Stomach (tissue), 9 donors: ENCODE results near the gene NID2. TPM values are rescaled to one million over a fixed set of nuclear protein-coding genes. Genes with fewer than 3 reads are reported as not detected.

Experiments used
- DNase-seq, 2 donors: peaks; one replicate each; pipeline versions ENCODE4 v3.0.0 to v3.0.0-alpha.2; 2013 to 2019
- H3K27ac ChIP-seq, 5 donors: fragments of 200-600 bp in 4 of 5; sonication (generic) in 4 of 5; one replicate each; pipeline ENCODE4 v1.5.1; 2013 to 2019; ENCODE audit warnings: mild to moderate bottlenecking in 1 of 5, moderate library complexity in 1 of 5
- H3K27me3 ChIP-seq, 3 donors: fragments of 200-600 bp; sonication (generic); one replicate each; pipeline ENCODE4 v1.5.1; 2017 to 2019; ENCODE audit warnings: mixed run types in 1 of 3
- H3K36me3 ChIP-seq, 4 donors: fragments of 200-600 bp; sonication (generic); 1 replicate in 3 of 4; 2 replicates in 1 of 4; pipeline ENCODE4 v1.5.1; 2016 to 2019
- H3K4me1 ChIP-seq, 4 donors: fragments of 200-600 bp; sonication (generic); one replicate each; pipeline ENCODE4 v1.5.1; 2016 to 2019
- H3K4me3 ChIP-seq, 4 donors: fragments of 200-600 bp; sonication (generic) in 3 of 4; one replicate each; pipeline ENCODE4 v1.5.1; 2016 to 2019; ENCODE audit warnings: mild to moderate bottlenecking in 1 of 4
- H3K9me3 ChIP-seq, 4 donors: fragments of 200-600 bp; sonication (generic); one replicate each; pipeline ENCODE4 v1.5.1; 2016 to 2019
- CTCF ChIP-seq, 7 experiments: fragments of 450-650 bp in 4 of 7; fragments of 200-600 bp in 3 of 7; sonication (generic) in 3 of 7; IDR thresholded peaks; one replicate each; pipeline ENCODE4 v1.5.1; 2016 to 2019; ENCODE audit warnings: antibody characterized with exemption in 7 of 7, control low read depth in 2 of 7, mild to moderate bottlenecking in 1 of 7
- EP300 ChIP-seq: sonication (generic); formaldehyde crosslinking; IDR thresholded peaks from one replicate; pipeline ENCODE4 v1.6.1; 2017; ENCODE audit warnings: antibody characterized with exemption
- POLR2A ChIP-seq, 4 donors: fragments of 450-650 bp; IDR thresholded peaks; one replicate each; pipeline ENCODE4 v1.6.1; 2016; ENCODE audit warnings: antibody characterized with exemption in 4 of 4, control low read depth in 2 of 4, mild to moderate bottlenecking in 1 of 4, moderate library complexity in 1 of 4
- POLR2AphosphoS5 ChIP-seq, 3 donors: sonication (generic); formaldehyde crosslinking; IDR thresholded peaks; one replicate each; pipeline ENCODE4 v1.6.1; 2016; ENCODE audit warnings: antibody characterized with exemption in 3 of 3
- WGBS, 5 donors: extraction: QIAGEN DNeasy Blood & Tissue Kit in 3 of 5; methylation state at CpG; one replicate each; pipeline versions ENCODE4 v1.1.5 to v1.1.7; 2013 to 2018; 5-methylcytosine and 5-hydroxymethylcytosine counted together
- intact Hi-C: fragments of 100-400 bp; cut with DNase I; formaldehyde crosslinking; loops from one replicate; pipeline ENCODE4 v1.15.1; 2023; ENCODE audit warnings: low total_unique reads
- polyA plus RNA-seq, 3 donors: library from polyadenylated mRNA; stranded (reverse); fragments of 200-250 nt; gene quantifications; one replicate each; pipeline ENCODE4 v1.2.3, GENCODE V29; 2013
- total RNA-seq, 5 donors: library from RNA; depleted of rRNA; stranded (reverse); fragments of >200 nt; gene quantifications; one replicate each; pipeline versions ENCODE4 v1.1.0 to v1.2.3, GENCODE V29; 2014 to 2016
- donor health status: healthy with polysubstance abuse.
- donor health status: Bipolar disorder and iron deficiency.
- donor health status: healthy.

Gene NID2
- total and polyA plus RNA-seq, 8 donors: 1.7 to 67.0 (median 14.2) TPM

GRCh38 chr14:51972566-51972965 is 96.3 kb downstream of the NID2 start:
- Histone ChIP-seq H3K4me1 (no peaks in the 10 kb centered on the region), H3K27me3 (no peaks in the 10 kb centered on the region), H3K27ac (no peak overlapping the region), H3K9me3 (no peaks in the 10 kb centered on the region), H3K36me3 (no peaks in the 10 kb centered on the region), H3K4me3 (no peak overlapping the region)
- DNase-seq: no peak
- intact Hi-C loops: no loop called here
- 88 to 94% (median 90%) methylated on average over 7 of the region's 7 CpGs for WGBS, 5 donors
- TF ChIP-seq EP300 (no peak), POLR2AphosphoS5 (IDR thresholded peaks at IDR 0.05) (no peak), CTCF (IDR thresholded peaks at IDR 0.05) (no peak), POLR2A (IDR thresholded peaks at IDR 0.05) (no peak)

DNA sequence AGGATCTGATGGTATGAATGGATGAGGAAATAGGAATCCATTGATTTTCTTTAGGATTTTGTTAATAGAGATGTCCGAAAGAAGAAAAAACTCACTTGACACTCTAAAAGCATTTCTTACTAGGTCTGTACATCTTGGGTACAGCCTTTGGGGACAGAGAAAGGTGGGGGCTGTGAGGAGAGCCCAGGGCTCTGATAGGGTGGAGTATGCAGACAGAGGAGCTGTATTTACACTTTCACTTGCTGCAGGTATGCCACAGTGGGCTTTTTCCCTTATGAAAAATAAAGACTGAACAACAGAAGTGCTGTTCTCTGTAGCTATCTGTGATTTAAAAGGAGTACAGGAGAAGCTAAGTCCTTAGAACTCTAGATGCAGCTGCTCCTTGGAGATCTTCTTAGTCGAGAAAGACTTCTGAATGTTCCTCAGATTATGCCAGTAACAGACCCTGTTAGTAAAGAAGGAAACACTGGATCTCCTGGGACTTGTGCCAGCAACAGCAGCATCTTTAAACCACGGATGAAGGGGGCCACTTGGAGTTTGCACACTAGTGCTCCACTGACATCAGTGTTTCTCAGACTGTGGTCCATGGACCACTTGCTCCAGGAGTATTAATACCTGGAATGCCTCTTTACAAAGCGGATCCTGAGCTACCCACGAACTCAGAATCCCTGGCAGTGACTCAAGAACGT is 98.9 kb downstream of the NID2 start:
- H3K27ac ChIP-seq: no peak overlapping the region
- no peak for DNase-seq
- intact Hi-C loops: no loop called here

DNA sequence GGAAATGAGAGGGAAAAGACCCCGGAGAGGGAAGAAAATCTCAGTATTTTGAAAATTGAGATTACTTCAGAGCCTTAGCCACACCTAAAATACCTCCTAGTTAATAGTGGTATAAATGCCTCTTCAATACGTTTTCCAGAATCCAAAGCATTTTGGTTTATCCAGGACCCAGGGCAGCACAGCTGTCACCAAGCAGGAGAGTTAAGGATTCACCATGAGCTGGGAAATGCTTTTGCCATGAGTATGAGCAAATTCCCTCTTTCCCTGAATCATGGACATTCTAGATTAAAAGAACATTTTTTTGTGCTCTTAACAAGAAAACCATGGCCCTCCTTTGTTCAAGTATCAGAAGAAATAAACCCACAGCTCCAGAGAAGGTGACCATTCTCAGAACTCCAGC is 101.3 kb downstream of the NID2 start:
- DNase-seq: no peak
- Histone ChIP-seq H3K9me3 (no peaks in the 10 kb centered on the region), H3K36me3 (no peaks in the 10 kb centered on the region), H3K27me3 (no peaks in the 10 kb centered on the region), H3K4me3 (no peak overlapping the region), H3K27ac (no peak overlapping the region), H3K4me1 (peaks cover 0 to 10% (median 5%) of the 10 kb centered on the region in 4 donors)
- no peak for TF ChIP-seq POLR2AphosphoS5 (IDR thresholded peaks at IDR 0.05)
- no peak for TF ChIP-seq CTCF (IDR thresholded peaks at IDR 0.05)
- TF ChIP-seq EP300: no peak
- no peak for TF ChIP-seq POLR2A (IDR thresholded peaks at IDR 0.05)
- WGBS, 5 donors: 73 to 86% (median 81%) methylated on average over 2 of the region's 2 CpGs
- intact Hi-C loops: no loop called here

More for the DNA sequence above, 98.9 kb downstream of the NID2 start:
- H3K36me3 ChIP-seq: no peaks in the 10 kb centered on the region
- TF ChIP-seq EP300 (no peak), POLR2A (IDR thresholded peaks at IDR 0.05) (no peak), CTCF (IDR thresholded peaks at IDR 0.05) (no peak), POLR2AphosphoS5 (IDR thresholded peaks at IDR 0.05) (no peak)
- H3K9me3 ChIP-seq: no peaks in the 10 kb centered on the region
- 61 to 64% (median 63%) methylated on average over 6 of the region's 6 CpGs for WGBS, 5 donors
- no peaks in the 10 kb centered on the region for H3K27me3 ChIP-seq
- H3K4me1 ChIP-seq: no peaks in the 10 kb centered on the region
- H3K4me3 ChIP-seq: no peak overlapping the region

DNA sequence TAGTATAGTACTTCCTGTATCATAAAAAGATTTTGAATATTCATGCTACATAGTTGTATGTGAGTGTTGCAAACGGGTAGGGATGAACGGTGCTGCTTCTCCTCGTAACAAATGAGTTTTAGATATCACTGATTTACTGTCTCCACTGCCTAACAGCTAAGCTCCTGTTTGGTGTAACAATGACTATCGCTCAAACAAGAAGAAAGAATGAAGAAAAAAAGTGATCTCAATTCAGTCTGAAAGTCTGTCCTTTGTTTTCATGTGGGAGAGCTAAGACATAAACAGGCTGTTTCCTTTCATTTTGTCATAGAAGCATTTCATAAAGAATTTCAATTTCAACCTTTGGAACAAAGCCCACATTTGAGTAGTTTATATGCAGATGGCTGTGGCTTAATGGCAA is 105.6 kb downstream of the NID2 start:
- 30 to 63% (median 54%) methylated on average over 4 of the region's 4 CpGs for WGBS, 5 donors
- intact Hi-C loops: no loop called here
- no peak overlapping the region for H3K4me3 ChIP-seq
- no peaks in the 10 kb centered on the region for H3K27me3 ChIP-seq
- peaks cover 0 to 12% (median 6%) of the 10 kb centered on the region in 4 donors for H3K36me3 ChIP-seq
- peaks cover 0 to 11% (median 5%) of the 10 kb centered on the region in 4 donors for H3K4me1 ChIP-seq
- peak overlapping the region in 1 of 5 donors; percentile 54 for H3K27ac ChIP-seq
- H3K9me3 ChIP-seq: peaks cover 0 to 13% (median 10%) of the 10 kb centered on the region in 4 donors
- DNase-seq: peak in 1 of 2 donors; percentile 76
- TF ChIP-seq EP300 (no peak), CTCF (IDR thresholded peaks at IDR 0.05) (no peak), POLR2AphosphoS5 (IDR thresholded peaks at IDR 0.05) (no peak), POLR2A (IDR thresholded peaks at IDR 0.05) (no peak)
